AG10803 (cell line): ENCODE results near the gene CCDC59.
A peak's percentile ranks its signal among the peaks of the same experiment; 100 is the strongest.
"Not testable (repeated sequence)": the region's sequence is repeated elsewhere in the genome, so short reads cannot be mapped to it uniquely, and the experiment has no call there.

Experiments used
- DNase-seq: peaks from one replicate; pipeline ENCODE4 v3.0.0; 2010; ENCODE audit warnings: low read depth
- H3K4me3 ChIP-seq: 2 replicates; pipeline ENCODE4 v1.5.1; 2011; ENCODE audit warnings: mild to moderate bottlenecking, low read length, control low read depth
- CTCF ChIP-seq: conservative IDR thresholded peaks from 2 replicates; pipeline ENCODE4 v1.5.1; 2011; ENCODE audit warnings: mild to moderate bottlenecking, low read length, control low read depth, inconsistent platforms

CCDC59 gene

DNA sequence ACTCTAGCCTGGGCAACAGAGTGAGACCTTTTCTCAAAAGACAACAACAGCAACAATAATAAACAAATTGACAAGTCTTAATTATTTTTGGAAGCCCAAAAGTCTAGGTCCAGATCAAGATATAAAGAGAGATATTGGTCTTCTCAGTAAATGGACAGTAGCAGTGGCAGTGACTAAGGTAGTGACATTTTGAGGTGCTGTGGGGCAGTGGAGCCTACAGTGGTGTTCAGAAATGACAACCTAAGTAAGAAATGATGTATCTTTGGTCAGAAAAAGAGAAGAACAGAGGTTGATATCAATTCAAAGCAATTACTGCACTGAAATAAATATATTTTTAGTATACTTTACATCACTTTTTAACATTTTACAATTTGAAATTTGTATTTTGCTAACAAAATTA lies 20.8 kb upstream of the CCDC59 start:
- no peak overlapping the region for H3K4me3 ChIP-seq
- DNase-seq: no peak
- no peak for TF ChIP-seq CTCF

DNA sequence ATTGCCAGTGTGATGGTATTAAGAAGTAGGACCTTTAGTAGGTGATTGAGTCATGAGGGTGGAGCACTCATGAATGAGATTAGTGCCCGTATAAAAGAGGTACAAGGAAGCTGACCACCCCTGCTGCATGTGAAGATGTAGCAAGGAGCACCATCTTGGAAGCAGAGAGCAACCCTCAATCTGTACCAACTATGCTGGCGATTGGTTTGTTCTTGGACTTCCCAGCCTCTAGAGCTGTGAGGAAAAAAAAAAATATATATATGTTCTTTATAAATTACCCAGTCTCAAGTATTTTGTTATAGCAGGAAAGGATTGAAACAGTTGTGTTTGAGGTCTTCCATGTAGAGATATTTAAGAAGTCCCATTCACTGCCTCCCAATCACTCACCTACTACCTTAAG lies 17.0 kb upstream of the CCDC59 start:
- TF ChIP-seq CTCF: no peak
- DNase-seq: no peak
- no peak overlapping the region for H3K4me3 ChIP-seq

DNA sequence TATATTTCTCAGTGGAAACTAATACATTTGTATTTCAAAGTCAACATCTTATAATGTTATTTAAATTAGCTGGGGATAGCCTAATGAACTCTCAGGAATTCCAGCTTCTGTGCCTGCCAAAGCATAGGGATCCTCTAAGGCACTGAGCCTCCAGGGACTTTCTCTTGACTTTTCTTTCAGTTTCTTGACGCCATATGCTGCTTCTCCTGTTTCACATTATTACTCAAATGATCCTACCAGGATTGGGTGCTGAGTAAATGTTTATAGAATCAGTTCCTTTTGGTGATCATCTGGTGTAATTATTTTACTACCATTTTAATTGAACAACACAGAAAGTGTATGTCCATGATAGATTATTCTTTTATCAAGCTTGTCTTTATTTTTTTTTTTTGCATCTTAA lies 8.0 kb upstream of the CCDC59 start:
- no peak for TF ChIP-seq CTCF
- H3K4me3 ChIP-seq: peak overlapping the region; percentile 25
- peak; percentile 36 for DNase-seq

- DNase-seq: no peak
Observed at GRCh38 chr12:82363990-82364389, 5.8 kb upstream of the CCDC59 start.

DNA sequence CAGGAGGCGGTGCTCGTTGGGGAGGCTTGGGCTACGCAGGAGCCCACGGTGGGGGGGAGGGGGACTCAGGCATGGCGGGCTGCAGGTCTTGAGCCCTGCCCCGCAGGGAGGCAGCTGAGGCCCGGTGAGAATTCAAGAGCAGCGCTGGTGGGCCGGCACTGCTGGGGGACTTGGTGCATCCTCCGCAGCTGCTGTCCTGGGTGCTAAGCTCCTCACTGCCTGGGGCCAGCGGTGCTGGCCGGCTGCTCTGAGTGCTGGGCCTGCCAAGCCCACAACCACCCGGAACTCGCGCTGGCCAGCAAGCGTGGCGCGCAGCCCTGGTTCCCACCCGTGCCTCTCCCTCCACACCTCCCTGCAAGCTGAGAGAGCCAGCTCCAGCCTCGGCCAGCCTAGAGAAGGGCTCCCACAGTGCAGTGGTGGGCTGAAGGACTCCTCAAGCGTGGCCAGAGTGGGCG lies 3.3 kb upstream of the CCDC59 start:
- DNase-seq: no peak
- H3K4me3 ChIP-seq: no peak overlapping the region
- no peak for TF ChIP-seq CTCF

More at GRCh38 chr12:82363990-82364389, 5.8 kb upstream of the CCDC59 start:
- no peak for TF ChIP-seq CTCF
- H3K4me3 ChIP-seq: no peak overlapping the region

DNA sequence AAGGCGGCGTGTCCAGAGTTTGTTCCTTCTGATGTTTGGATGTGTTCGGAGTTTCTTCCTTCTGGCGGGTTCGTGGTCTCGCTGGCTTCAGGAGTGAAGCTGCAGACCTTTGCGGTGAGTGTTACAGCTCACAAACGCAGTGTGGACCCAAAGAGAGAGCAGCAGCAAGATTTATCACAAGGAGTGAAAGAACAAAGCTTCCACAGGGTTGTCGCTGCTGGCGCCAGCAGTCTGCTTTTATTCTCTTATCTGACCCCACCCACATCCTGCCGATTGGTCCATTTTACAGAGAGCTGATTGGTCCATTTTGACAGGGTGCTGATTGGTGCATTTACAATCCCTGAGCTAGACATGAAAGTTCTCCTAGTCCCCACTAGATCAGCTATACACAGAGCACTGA lies 2.6 kb upstream of the CCDC59 start:
- not testable (repeated sequence) for DNase-seq

DNA sequence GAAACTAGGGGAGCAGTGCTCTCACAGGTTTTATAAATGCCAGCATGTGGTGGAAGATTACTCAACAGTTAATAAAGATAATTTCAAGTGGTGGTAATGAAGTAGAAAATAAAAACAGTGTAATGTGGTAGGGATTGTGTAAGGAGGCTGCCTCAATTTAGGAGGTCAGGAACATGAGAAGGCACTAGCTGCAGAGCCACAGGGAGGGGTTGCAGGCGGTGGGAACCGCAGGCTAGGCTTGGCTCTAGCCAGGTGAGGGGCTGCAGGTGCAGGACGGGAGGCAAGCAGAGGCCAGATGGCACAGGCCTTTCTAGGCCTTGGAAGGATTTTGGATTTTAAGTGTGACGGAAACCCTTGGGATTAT lies 910 bp upstream of the CCDC59 start:
- TF ChIP-seq CTCF: no peak
- DNase-seq: peak; percentile 8
- peak overlapping the region; percentile 69 for H3K4me3 ChIP-seq

More for the DNA sequence above, 2.6 kb upstream of the CCDC59 start:
- not testable (repeated sequence) for H3K4me3 ChIP-seq

- H3K4me3 ChIP-seq: peak overlapping the region; percentile 69
- no peak for TF ChIP-seq CTCF
- DNase-seq: peak; percentile 2
Observed at GRCh38 chr12:82357845-82358199, 365 bp downstream of the CCDC59 start.
